ENCODE data around the gene MTX2.

The MTX2 gene

DNA sequence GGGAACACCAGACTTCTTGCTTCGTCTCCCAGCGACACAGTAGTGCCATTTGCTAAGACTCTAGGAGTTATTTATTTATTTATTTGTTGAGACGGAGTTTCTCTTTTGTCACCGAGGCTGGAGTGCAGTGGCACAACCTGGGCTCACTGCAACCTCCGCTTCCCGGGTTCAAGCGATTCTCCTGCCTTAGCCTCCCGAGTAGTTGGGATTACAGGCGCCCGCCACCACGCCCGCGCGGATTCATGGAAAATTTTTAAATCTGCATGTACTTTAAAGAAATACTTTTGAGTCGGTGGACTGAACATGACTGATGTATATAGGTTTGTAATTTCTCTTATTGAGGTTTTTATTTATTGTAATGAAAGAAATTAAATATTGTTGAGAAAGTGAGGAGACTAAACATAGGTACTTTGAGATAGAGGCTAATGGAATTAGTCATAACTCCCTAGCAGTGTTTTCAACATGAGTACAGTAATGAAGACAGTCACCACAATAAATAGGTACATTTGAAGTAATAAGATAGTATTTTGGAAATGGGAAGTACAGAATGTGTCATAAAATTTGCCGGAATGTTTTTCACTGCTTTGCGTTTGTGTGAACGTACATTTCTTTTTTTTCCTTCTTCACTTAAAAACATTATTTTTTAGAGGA, 983 bp downstream of the MTX2 start:
- Histone ChIP-seq H3K27ac (no peak overlapping the region), H3K4me3 (peak overlapping the region; percentile 79)
- no peak for DNase-seq (ENCODE audit: low spot score)
- TF ChIP-seq, protein P1, sequence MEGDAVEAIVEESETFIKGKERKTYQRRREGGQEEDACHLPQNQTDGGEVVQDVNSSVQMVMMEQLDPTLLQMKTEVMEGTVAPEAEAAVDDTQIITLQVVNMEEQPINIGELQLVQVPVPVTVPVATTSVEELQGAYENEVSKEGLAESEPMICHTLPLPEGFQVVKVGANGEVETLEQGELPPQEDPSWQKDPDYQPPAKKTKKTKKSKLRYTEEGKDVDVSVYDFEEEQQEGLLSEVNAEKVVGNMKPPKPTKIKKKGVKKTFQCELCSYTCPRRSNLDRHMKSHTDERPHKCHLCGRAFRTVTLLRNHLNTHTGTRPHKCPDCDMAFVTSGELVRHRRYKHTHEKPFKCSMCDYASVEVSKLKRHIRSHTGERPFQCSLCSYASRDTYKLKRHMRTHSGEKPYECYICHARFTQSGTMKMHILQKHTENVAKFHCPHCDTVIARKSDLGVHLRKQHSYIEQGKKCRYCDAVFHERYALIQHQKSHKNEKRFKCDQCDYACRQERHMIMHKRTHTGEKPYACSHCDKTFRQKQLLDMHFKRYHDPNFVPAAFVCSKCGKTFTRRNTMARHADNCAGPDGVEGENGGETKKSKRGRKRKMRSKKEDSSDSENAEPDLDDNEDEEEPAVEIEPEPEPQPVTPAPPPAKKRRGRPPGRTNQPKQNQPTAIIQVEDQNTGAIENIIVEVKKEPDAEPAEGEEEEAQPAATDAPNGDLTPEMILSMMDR (IDR thresholded peaks at IDR 0.05) = no peak

DNA sequence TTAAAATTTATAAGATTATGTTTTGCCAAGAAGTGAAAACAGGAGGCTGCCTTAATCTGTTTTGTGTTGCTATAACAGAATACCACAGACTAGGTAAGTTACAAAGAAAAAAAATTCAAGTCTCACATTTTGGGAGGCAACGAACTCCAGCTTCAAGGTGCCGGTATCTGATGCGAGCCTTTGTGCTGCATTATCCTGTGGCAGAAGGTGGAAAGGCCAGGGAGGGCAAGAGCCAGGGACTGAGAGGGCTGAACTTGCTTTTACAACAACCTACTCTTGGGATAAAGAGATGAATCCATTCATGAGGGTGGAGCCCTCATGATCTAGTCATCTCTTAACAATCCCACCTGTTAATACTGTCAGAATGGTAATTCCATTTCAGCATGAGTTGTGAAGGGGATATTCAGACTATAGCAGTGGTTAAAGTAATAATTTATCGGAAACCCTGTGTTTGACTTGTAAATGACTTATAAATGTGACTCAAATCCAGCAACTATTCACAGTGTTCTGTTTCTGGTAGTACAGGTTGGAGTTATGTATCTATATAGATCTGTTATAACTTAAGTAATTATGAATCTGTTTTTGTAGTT, 3.7 kb downstream of the MTX2 start:
- no peak for DNase-seq (ENCODE audit: low spot score)
- H3K27ac ChIP-seq = no peak overlapping the region
- no peak overlapping the region for H3K4me3 ChIP-seq
- TF ChIP-seq, protein P1 (IDR thresholded peaks at IDR 0.05) = no peak

DNA sequence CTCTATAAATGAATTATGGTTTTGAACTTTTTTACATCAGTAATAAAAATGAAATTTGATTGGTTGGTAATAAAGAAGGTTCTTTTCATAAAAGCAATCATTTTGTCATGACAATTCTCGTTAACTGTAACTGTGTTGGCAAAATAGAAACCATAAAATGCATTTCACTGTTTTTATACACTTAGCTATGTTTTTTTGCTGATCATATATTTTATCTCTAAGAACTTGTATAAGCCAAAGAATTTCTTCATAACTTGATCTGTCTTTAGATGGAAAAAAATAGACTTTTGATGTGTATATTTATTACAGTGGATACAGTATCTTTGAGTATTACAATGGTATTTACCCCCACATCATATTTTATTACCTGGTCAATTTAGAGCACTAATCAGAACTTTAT, 9.7 kb downstream of the MTX2 start:
- TF ChIP-seq, protein P1 (IDR thresholded peaks at IDR 0.05) = no peak
- Histone ChIP-seq H3K27ac (no peak overlapping the region), H3K4me3 (no peak overlapping the region)
- DNase-seq (ENCODE audit: low spot score) = no peak

DNA sequence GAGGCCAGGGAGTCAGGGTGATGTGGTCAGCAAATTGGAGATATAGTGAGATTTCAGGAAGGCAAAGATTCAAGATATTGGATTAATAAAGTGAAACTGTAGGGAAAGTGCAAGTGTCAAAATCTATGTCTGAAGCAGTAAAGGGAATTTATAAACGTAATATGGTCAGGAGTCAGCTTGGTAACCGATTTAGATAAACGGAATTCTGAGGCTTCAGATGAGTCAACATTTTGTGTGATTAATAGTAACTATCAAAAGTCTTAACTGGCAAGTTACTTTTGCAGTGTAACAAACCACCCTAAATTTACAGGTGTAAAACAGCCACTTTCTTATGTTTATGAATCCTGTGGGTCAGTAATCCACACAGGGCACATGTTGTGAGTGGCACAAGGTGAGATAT, 10.9 kb downstream of the MTX2 start:
- no peak overlapping the region for H3K4me3 ChIP-seq
- DNase-seq (ENCODE audit: low spot score) = no peak
- TF ChIP-seq, protein P1 (IDR thresholded peaks at IDR 0.05) = no peak
- H3K27ac ChIP-seq = no peak overlapping the region

DNA sequence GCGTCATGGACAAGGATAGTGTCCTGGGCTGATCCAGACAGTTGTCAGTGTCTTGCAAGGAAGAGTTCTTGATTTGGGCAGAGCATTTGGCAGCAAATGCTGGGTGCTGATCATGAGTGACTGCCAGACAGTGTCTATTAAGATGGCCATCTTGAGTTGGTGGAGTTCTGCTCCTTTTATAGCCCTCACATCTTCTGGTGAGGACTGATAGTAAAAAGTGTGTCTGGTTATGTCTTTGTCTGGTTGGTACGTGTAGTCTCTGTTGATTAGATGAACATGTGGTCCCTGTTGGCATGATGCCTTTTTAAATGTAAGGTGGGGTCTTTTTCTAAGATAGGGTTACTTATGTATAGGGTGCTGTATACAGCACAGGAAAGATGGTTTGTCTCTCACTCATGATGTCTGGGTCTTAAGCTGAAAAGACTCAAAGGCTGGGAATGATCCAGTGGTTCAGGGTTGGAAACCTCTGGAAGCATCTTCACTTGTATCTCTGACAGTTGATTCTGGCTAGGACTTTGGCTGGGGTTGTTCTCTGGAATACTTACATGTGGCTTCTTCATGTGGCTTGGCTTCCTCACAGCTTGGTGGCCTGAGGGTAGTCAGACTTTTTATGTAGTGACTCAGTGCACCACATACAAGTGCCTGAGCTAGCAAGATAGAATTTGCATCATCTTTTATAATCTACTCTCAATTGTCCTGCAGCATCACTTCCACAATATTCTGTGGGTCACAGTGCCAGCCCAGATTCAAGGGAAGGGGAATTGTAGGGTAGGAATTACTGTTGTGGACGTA, 11.8 kb downstream of the MTX2 start:
- no peak for DNase-seq (ENCODE audit: low spot score)
- Histone ChIP-seq H3K27ac (no peak overlapping the region), H3K4me3 (no peak overlapping the region)
- TF ChIP-seq, protein P1 (IDR thresholded peaks at IDR 0.05) = no peak

DNA sequence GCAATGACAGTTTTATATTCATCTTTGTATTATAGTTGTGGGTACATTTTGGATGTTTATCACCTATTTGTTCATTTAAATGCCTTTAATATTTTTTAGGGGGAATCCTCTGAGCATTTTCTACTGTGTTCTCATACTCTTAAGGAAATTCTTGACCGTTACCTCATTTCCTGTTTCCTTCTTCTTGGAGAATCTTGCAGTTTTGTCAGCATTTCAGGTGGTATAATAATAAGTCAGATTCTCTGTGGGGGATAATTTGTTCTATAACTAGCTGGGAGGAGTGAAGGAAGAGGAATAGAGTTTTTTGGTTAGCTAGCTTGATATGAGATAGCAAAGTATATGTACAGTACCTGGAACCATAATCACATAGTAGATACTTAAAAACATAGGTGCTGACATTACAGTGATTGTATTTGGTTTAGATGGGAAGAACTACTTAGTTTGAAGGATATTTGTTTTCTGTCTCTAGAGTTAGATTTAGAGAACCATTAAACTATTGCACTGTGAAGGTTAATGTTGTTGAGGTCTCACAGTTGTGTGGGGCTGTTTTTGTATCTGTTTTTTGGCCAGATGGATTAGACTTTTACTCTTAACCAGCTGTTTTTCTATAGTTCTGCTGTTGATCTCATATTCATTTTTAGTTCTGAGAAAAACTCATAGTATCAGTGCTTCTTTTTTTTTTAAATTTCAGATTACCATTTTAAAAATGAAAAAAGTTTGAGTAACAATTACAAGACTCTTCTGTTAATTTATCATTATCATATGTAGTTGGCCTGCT, 14.2 kb downstream of the MTX2 start:
- H3K4me3 ChIP-seq = no peak overlapping the region
- TF ChIP-seq, protein P1 (IDR thresholded peaks at IDR 0.05) = no peak
- H3K27ac ChIP-seq = no peak overlapping the region
- no peak for DNase-seq (ENCODE audit: low spot score)

Data from coronary artery (tissue), 2 donors.